B cell (primary cell): ENCODE results near the gene BAIAP2L1. TPM values are rescaled to one million over a fixed set of nuclear protein-coding genes. Genes with fewer than 3 reads are reported as not detected.
A peak's percentile ranks its signal among the peaks of the same experiment; 100 is the strongest.

Experiments used
- ATAC-seq: fragments of 200-7000 bp; cut with Tn5 transposase; one replicate; pipeline ENCODE4 v1.10.0; 2021; ENCODE audit warnings: low read depth, mild to moderate bottlenecking, moderate number of reproducible peaks, moderate library complexity
- CTCF ChIA-PET: fragments of 350-600 bp; sonication (Branson Sonifier 250); formaldehyde crosslinking; loops from one replicate; lab custom pipeline; 2021; ENCODE audit warnings: antibody characterized with exemption, inconsistent platforms; lab: Charles Lee
- POLR2A ChIA-PET: fragments of 350-600 bp; sonication (Branson Sonifier 250); formaldehyde crosslinking; loops from one replicate; lab custom pipeline; 2021; ENCODE audit warnings: antibody characterized with exemption; lab: Charles Lee
- DNase-seq: peaks from one replicate; pipeline ENCODE4 v3.0.0; 2013
- H2AFZ ChIP-seq: 2 replicates; pipeline ENCODE4 v1.6.1; 2012; ENCODE audit warnings: mild to moderate bottlenecking, low read depth, low read length; ENCODE audit not compliant: insufficient read depth, poor library complexity, severe bottlenecking
- H3K27ac ChIP-seq, 2 donors: 1 replicate in 1 of 2; 2 replicates in 1 of 2; pipeline ENCODE4 v1.5.1; 2012 to 2013; ENCODE audit warnings: low read length in 2 of 2, mild to moderate bottlenecking in 2 of 2, moderate library complexity in 1 of 2
- H3K27me3 ChIP-seq, 4 experiments: fragments of 200-600 bp in 1 of 4; sonication (generic) in 1 of 4; replicated peaks in 1 of 4; 1 replicate in 2 of 4; 2 replicates in 2 of 4; pipeline versions ENCODE4 v1.6.1 to v1.7.0; 2013 to 2016; ENCODE audit warnings: low read length in 3 of 4, mild to moderate bottlenecking in 2 of 4, mixed read lengths in 1 of 4, moderate library complexity in 1 of 4; ENCODE audit not compliant: insufficient read depth in 4 of 4, control insufficient read depth in 3 of 4; ENCODE audit errors: control extremely low read depth in 1 of 4
- H3K36me3 ChIP-seq, 2 experiments: replicated peaks in 1 of 2; 1 replicate in 1 of 2; 2 replicates in 1 of 2; pipeline versions ENCODE4 v1.6.1 to v1.7.1; 2013; ENCODE audit warnings: low read length in 1 of 2; ENCODE audit not compliant: insufficient read depth in 2 of 2, control insufficient read depth in 1 of 2; ENCODE audit errors: control extremely low read depth in 1 of 2, extremely low read depth in 1 of 2
- H3K4me1 ChIP-seq, 2 donors: fragments of 200-600 bp in 1 of 2; sonication (generic) in 1 of 2; 1 replicate in 1 of 2; 2 replicates in 1 of 2; pipeline versions ENCODE4 v1.5.1 to v1.6.1; 2013 to 2017; ENCODE audit warnings: low read length in 2 of 2; ENCODE audit not compliant: control insufficient read depth in 2 of 2, insufficient read depth in 2 of 2
- H3K4me2 ChIP-seq: replicated peaks from 2 replicates; pipeline ENCODE3; 2012; ENCODE audit warnings: mild to moderate bottlenecking, low read depth, low read length; ENCODE audit not compliant: poor library complexity, severe bottlenecking
- H3K4me3 ChIP-seq, 5 experiments: fragments of 200-600 bp in 1 of 5; sonication (generic) in 1 of 5; 1 replicate in 3 of 5; 2 replicates in 2 of 5; pipeline versions ENCODE4 v1.5.1 to v1.7.0; 2011 to 2016; ENCODE audit warnings: low read length in 4 of 5, mild to moderate bottlenecking in 4 of 5, low read depth in 2 of 5, control low read depth in 1 of 5, moderate library complexity in 1 of 5; ENCODE audit not compliant: insufficient read depth in 1 of 5; ENCODE audit errors: control extremely low read depth in 1 of 5, extremely low read depth in 1 of 5
- H3K79me2 ChIP-seq: fragments of 200-600 bp; sonication (generic); one replicate; pipeline ENCODE4 v1.6.0; 2016; ENCODE audit warnings: low read length; ENCODE audit not compliant: control insufficient read depth, insufficient read depth
- H3K9ac ChIP-seq: fragments of 200-600 bp; sonication (generic); 2 replicates; pipeline ENCODE4 v1.6.1; 2017; ENCODE audit warnings: mild to moderate bottlenecking, low read length, moderate library complexity
- H3K9me3 ChIP-seq, 3 donors: one replicate each; pipeline versions ENCODE4 v1.6.1 to v1.7.1; 2013; ENCODE audit warnings: low read length in 2 of 3; ENCODE audit not compliant: control insufficient read depth in 2 of 3, insufficient read depth in 1 of 3; ENCODE audit errors: control extremely low read depth in 1 of 3
- H4K20me1 ChIP-seq: 2 replicates; pipeline ENCODE4 v1.6.0; 2012; ENCODE audit warnings: mild to moderate bottlenecking, low read length; ENCODE audit not compliant: insufficient read depth, control insufficient read depth, poor library complexity, severe bottlenecking
- H3K27ac Mint-ChIP-seq: one replicate; pipeline ENCODE4 v1.8.0; 2021; ENCODE audit warnings: mixed read lengths
- H3K27me3 Mint-ChIP-seq: one replicate; pipeline ENCODE4 v1.8.0; 2021; ENCODE audit warnings: mixed read lengths
- H3K4me1 Mint-ChIP-seq: one replicate; pipeline ENCODE4 v1.8.0; 2021; ENCODE audit warnings: mixed read lengths
- H3K4me3 Mint-ChIP-seq: one replicate; pipeline ENCODE4 v1.8.0; 2021; ENCODE audit warnings: mixed read lengths
- H3K9me3 Mint-ChIP-seq: one replicate; pipeline ENCODE4 v1.8.0; 2022; ENCODE audit warnings: mixed read lengths; ENCODE audit not compliant: insufficient read depth
- EZH2 ChIP-seq: IDR thresholded peaks from 2 replicates; pipeline ENCODE4 v1.6.1; 2012; ENCODE audit warnings: borderline replicate concordance, low read depth, mild to moderate bottlenecking, moderate library complexity, low read length; ENCODE audit not compliant: insufficient read depth, poor library complexity, severe bottlenecking
- WGBS: methylation state at CpG from one replicate; pipeline ENCODE4 v1.1.5; 2013; ENCODE audit warnings: missing lambda C conversion rate; ENCODE audit not compliant: insufficient coverage; 5-methylcytosine and 5-hydroxymethylcytosine counted together
- intact Hi-C: fragments of 100-400 bp; cut with micrococcal nuclease; formaldehyde crosslinking; loops from one replicate; pipeline ENCODE4 v1.10.0; 2022
- polyA plus RNA-seq: library from polyadenylated mRNA; depleted of rRNA; stranded (reverse); fragments of >200 nt; gene quantifications from 2 replicates; pipeline ENCODE4 v1.2.3, GENCODE V29; 2012
- total RNA-seq, 2 donors: library from RNA; stranded (reverse); fragments of 120-200 nt in 1 of 2; gene quantifications; 1 replicate in 1 of 2; 2 replicates in 1 of 2; pipeline versions ENCODE4 v1.2.3 to v1.2.4, GENCODE V29; 2013 to 2022
- TF ChIP-seq, protein P1 (sequence below): fragments of 200-600 bp; IDR thresholded peaks from one replicate; pipeline ENCODE4 v1.8.0; 2022; ENCODE audit warnings: antibody characterized with exemption, mild to moderate bottlenecking

BAIAP2L1 gene
- total and polyA plus RNA-seq, 2 donors (not counting 1 experiment from before 2014, with no cell fraction given): 1.5 to 3.7 TPM

DNA sequence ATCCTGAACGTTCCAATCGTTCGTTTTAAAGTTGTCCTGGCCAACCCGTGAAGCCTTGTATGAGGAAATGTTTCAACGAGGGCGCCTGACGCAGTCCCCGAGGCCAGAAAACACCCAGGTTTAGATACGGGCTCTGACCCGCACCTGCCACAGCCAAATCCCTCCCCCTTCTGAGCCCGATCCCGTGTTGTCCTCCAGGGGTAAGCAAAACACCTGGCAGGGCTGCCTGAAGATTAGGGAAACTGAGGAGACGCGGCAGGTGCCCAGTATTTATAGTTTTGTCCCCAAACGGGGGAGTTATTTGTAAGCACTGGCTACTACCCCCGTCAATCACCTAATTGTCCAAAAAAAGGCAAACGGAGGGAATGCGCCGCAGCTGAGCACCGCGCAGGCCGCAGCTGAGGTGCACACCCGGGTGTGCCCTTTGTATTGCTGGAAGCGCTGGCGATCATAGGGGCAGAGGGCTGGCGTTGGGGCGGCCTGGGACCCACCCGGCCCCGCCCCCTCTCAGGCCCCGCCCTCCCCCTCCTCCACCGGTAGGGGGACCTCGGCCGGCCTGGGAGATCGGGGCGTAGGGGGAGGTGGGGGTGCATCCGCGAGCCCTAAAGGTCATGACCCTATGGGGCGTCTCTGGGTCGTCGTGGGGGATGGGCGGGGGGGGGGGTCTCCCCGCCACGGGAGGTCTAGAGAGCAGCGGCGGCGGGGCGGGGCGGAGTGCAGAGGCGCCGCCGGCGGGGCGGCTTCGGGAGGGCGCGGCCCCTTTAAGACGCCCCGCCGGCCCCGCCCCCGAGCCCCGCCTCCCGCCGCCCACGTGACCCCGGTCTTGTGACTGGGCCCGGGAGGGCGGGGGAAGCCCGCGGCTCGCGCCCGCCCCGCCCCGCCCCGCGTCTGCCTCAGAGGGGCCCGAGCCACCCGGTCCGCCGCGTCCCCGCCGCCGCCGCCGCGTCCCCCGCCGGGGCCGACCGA is 119.8 kb downstream of the BAIAP2L1 start, which contains the start of gene BRI3:
TSS of gene BRI3 (plus strand) at position 896 of the 966 bp plus-strand sequence. CDS start 110 bp downstream, outside the sequence.
- Histone ChIP-seq H2AFZ (peak within 1 kb of the TSS; percentile 78), H3K27ac (peak within 1 kb of the TSS; percentile 83), H3K79me2 (peaks cover 33% of the 10 kb centered on the region), H3K36me3 (no peaks in the 10 kb centered on the region), H4K20me1 (peaks cover 30% of the 10 kb centered on the region), H3K4me2 (peak within 1 kb of the TSS; percentile 99), H3K9ac (peak within 1 kb of the TSS; percentile 91), H3K4me3 (peak within 1 kb of the TSS; percentile 69 to 92 (median 77)), H3K9me3 (no peaks in the 10 kb centered on the region), H3K4me1 (peaks cover 21 to 40% of the 10 kb centered on the region in 2 donors), H3K27me3 (no peaks in the 10 kb centered on the region)
- under 1% methylated on average over 79 of the region's 92 CpGs for WGBS
- ATAC-seq (peak; percentile 84), DNase-seq (peak; percentile 91)
- Mint-ChIP-seq H3K4me1 (peaks cover 35% of the 10 kb centered on the region), H3K4me3 (peak within 1 kb of the TSS; percentile 89), H3K27me3 (no peaks in the 10 kb centered on the region), H3K9me3 (no peaks in the 10 kb centered on the region), H3K27ac (peak within 1 kb of the TSS; percentile 91)
- TF ChIP-seq, protein P1, sequence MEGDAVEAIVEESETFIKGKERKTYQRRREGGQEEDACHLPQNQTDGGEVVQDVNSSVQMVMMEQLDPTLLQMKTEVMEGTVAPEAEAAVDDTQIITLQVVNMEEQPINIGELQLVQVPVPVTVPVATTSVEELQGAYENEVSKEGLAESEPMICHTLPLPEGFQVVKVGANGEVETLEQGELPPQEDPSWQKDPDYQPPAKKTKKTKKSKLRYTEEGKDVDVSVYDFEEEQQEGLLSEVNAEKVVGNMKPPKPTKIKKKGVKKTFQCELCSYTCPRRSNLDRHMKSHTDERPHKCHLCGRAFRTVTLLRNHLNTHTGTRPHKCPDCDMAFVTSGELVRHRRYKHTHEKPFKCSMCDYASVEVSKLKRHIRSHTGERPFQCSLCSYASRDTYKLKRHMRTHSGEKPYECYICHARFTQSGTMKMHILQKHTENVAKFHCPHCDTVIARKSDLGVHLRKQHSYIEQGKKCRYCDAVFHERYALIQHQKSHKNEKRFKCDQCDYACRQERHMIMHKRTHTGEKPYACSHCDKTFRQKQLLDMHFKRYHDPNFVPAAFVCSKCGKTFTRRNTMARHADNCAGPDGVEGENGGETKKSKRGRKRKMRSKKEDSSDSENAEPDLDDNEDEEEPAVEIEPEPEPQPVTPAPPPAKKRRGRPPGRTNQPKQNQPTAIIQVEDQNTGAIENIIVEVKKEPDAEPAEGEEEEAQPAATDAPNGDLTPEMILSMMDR: no peak
- no peak for TF ChIP-seq EZH2
- ChIA-PET POLR2A (interaction anchor here (0.6 to 2.2 kb wide), 3 partner anchors 29 to 146 kb away, joined by 4 to 8 read pairs (median 6); partner anchors contain the start of gene TECPR1), CTCF (interaction anchor here (0.9 to 1.8 kb wide), 3 partner anchors 14 to 260 kb away, joined by 3 to 7 read pairs (median 6); no protein-coding TSS in a partner anchor)
- intact Hi-C loops: loop anchor here (1.0 kb wide), 4 partner anchors 29 to 120 kb away; partner anchors contain the start of genes BAIAP2L1 and TECPR1
